ENCODE measurements around the gene TRA2A.
"Not testable (repeated sequence)": the region's sequence is repeated elsewhere in the genome, so short reads cannot be mapped to it uniquely, and the experiment has no call there.

TRA2A gene

DNA sequence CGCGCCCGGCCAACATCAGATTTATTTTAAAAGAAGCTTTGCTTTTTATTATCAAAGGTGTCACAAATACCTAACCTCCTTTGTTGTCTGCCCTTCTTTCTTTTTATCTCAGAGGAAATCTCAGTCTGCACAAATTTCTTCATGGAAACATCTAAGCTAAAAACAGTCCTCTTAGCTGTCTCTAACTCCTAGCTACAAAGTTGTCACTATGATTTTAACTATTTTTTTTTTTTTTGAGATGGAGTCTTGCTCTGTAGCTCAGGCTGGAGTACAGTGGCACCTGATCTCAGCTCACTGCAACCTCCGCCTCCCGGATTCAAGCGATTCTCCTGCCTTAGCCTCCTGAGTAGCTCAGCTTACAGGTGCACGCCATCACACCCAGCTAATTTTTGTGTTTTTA, 7.3 kb downstream of the TRA2A start:
- H3K4me3 ChIP-seq = no peak overlapping the region
- no peak for DNase-seq (ENCODE audit: low read depth, low spot score)
- no peak overlapping the region for H3K9ac ChIP-seq (ENCODE audit: insufficient read length)
- peaks cover 61% of the 10 kb centered on the region for H3K36me3 ChIP-seq (ENCODE audit: insufficient read depth, low read length)
- TF ChIP-seq EZH2 (IDR thresholded peaks at IDR 0.05) (no peak), POLR2AphosphoS5 (IDR thresholded peaks at IDR 0.05; ENCODE audit: borderline replicate concordance, low read depth, low read length) (no peak), FOXP2 (optimal IDR thresholded peaks at IDR 0.05; ENCODE audit: control extremely low read depth, extremely low read length, insufficient read depth) (no peak)
- no peaks in the 10 kb centered on the region for H3K9me3 ChIP-seq (ENCODE audit: low read depth, low read length)
- H3K27ac ChIP-seq = no peak overlapping the region

- Histone ChIP-seq H3K9me3 (ENCODE audit: low read depth, low read length) (no peaks in the 10 kb centered on the region), H3K4me3 (peak overlapping the region; percentile 26; the same call in 1 of the 2 replicates), H3K27ac (peak overlapping the region; percentile 39; the same call in 1 of the 2 replicates), H3K36me3 (ENCODE audit: insufficient read depth, low read length) (peaks cover 63% of the 10 kb centered on the region), H3K9ac (ENCODE audit: insufficient read length) (no peak overlapping the region)
- no peak for DNase-seq (ENCODE audit: low read depth, low spot score)
- TF ChIP-seq EZH2 (IDR thresholded peaks at IDR 0.05) (no peak), FOXP2 (optimal IDR thresholded peaks at IDR 0.05; ENCODE audit: control extremely low read depth, extremely low read length, insufficient read depth) (no peak), POLR2AphosphoS5 (IDR thresholded peaks at IDR 0.05; ENCODE audit: borderline replicate concordance, low read depth, low read length) (no peak)
Observed at GRCh38 chr7:23523486-23524075, 8.2 kb downstream of the TRA2A start.

DNA sequence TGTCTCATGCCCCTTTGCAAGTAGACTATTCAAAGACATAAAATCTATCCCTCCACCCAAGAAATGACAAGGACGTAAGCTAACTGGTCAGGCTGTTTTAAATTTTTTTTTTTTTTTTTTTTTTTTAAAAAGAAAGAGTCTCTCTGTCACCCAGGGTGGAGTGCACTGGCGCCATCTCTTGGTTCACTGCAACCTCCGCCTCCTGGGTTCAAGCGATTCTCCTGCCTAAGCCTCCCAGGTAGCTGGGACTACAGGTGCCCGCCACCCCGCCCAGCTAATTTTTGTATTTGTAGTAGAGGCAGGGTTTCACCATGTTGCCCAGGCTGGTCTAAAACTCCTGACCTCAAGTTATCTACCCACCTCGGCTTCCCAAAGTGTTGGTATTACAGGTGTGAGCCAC, 11.2 kb downstream of the TRA2A start:
- Histone ChIP-seq H3K9ac (ENCODE audit: insufficient read length) (no peak overlapping the region), H3K27ac (no peak overlapping the region), H3K9me3 (ENCODE audit: low read depth, low read length) (no peaks in the 10 kb centered on the region), H3K4me3 (no peak overlapping the region), H3K36me3 (ENCODE audit: insufficient read depth, low read length) (peaks cover 82% of the 10 kb centered on the region)
- DNase-seq (ENCODE audit: low read depth, low spot score) = no peak
- TF ChIP-seq POLR2AphosphoS5 (IDR thresholded peaks at IDR 0.05; ENCODE audit: borderline replicate concordance, low read depth, low read length) = no peak
- no peak for TF ChIP-seq FOXP2 (optimal IDR thresholded peaks at IDR 0.05; ENCODE audit: control extremely low read depth, extremely low read length, insufficient read depth)
- no peak for TF ChIP-seq EZH2 (IDR thresholded peaks at IDR 0.05)

GRCh38 chr7:23514755-23515154, 17.0 kb downstream of the TRA2A start:
- no peak overlapping the region for H3K4me3 ChIP-seq
- H3K9me3 ChIP-seq (ENCODE audit: low read depth, low read length) = no peaks in the 10 kb centered on the region
- no peak for DNase-seq (ENCODE audit: low read depth, low spot score)
- H3K9ac ChIP-seq (ENCODE audit: insufficient read length) = no peak overlapping the region
- peaks cover 94% of the 10 kb centered on the region for H3K36me3 ChIP-seq (ENCODE audit: insufficient read depth, low read length)
- no peak overlapping the region for H3K27ac ChIP-seq
- TF ChIP-seq EZH2 (IDR thresholded peaks at IDR 0.05) (no peak), FOXP2 (optimal IDR thresholded peaks at IDR 0.05; ENCODE audit: control extremely low read depth, extremely low read length, insufficient read depth) (no peak), POLR2AphosphoS5 (IDR thresholded peaks at IDR 0.05; ENCODE audit: borderline replicate concordance, low read depth, low read length) (no peak)

GRCh38 chr7:23513746-23514145, 18.0 kb downstream of the TRA2A start:
- peaks cover 94% of the 10 kb centered on the region for H3K36me3 ChIP-seq (ENCODE audit: insufficient read depth, low read length)
- not testable (repeated sequence) for H3K9ac ChIP-seq (ENCODE audit: insufficient read length); H3K27ac ChIP-seq; H3K9me3 ChIP-seq (ENCODE audit: low read depth, low read length); DNase-seq (ENCODE audit: low read depth, low spot score); H3K4me3 ChIP-seq

- no peak for DNase-seq (ENCODE audit: low read depth, low spot score)
- H3K4me3 ChIP-seq = no peak overlapping the region
- H3K9me3 ChIP-seq (ENCODE audit: low read depth, low read length) = no peaks in the 10 kb centered on the region
- no peaks in the 10 kb centered on the region for H3K36me3 ChIP-seq (ENCODE audit: insufficient read depth, low read length)
- 0 out of 2 replicates have a peak, but pooled peaks have one; percentile 7 for TF ChIP-seq POLR2AphosphoS5 (IDR thresholded peaks at IDR 0.05; ENCODE audit: borderline replicate concordance, low read depth, low read length)
- TF ChIP-seq FOXP2 (optimal IDR thresholded peaks at IDR 0.05; ENCODE audit: control extremely low read depth, extremely low read length, insufficient read depth) = no peak
- H3K9ac ChIP-seq (ENCODE audit: insufficient read length) = no peak overlapping the region
- 0 out of 2 replicates have a peak overlapping the region, but pooled peaks have one; percentile 36 for H3K27ac ChIP-seq
Observed at GRCh38 chr7:23494009-23494408, 37.8 kb downstream of the TRA2A start.

DNA sequence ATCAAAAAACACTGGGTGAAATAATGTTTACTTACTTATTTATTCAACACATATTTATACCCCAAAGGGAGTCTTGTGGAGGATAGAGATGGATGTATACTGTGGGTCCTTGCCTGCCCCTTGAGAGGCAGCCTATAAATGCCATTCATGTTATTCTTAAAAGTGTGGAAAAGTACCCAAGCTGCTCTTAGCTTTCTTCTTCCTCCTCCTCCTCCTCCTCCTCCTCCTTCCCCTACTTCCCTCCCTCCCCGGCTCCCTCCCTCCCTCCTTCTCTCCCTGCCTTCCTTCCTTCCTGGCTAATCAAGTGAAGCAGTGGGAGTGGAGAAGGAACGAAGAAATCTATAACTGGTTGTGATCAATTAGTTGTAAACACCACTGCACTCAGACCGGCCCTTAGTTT, 40.3 kb downstream of the TRA2A start:
- no peaks in the 10 kb centered on the region for H3K36me3 ChIP-seq (ENCODE audit: insufficient read depth, low read length)
- no peaks in the 10 kb centered on the region for H3K9me3 ChIP-seq (ENCODE audit: low read depth, low read length)
- no peak for TF ChIP-seq FOXP2 (optimal IDR thresholded peaks at IDR 0.05; ENCODE audit: control extremely low read depth, extremely low read length, insufficient read depth)
- no peak for TF ChIP-seq POLR2AphosphoS5 (IDR thresholded peaks at IDR 0.05; ENCODE audit: borderline replicate concordance, low read depth, low read length)
- no peak for TF ChIP-seq EZH2 (IDR thresholded peaks at IDR 0.05)
- no peak for DNase-seq (ENCODE audit: low read depth, low spot score)
- no peak overlapping the region; the same call in 1 of the 2 replicates for H3K4me3 ChIP-seq
- H3K9ac ChIP-seq (ENCODE audit: insufficient read length) = no peak overlapping the region
- peak overlapping the region; percentile 42; the same call in 1 of the 2 replicates for H3K27ac ChIP-seq

DNA sequence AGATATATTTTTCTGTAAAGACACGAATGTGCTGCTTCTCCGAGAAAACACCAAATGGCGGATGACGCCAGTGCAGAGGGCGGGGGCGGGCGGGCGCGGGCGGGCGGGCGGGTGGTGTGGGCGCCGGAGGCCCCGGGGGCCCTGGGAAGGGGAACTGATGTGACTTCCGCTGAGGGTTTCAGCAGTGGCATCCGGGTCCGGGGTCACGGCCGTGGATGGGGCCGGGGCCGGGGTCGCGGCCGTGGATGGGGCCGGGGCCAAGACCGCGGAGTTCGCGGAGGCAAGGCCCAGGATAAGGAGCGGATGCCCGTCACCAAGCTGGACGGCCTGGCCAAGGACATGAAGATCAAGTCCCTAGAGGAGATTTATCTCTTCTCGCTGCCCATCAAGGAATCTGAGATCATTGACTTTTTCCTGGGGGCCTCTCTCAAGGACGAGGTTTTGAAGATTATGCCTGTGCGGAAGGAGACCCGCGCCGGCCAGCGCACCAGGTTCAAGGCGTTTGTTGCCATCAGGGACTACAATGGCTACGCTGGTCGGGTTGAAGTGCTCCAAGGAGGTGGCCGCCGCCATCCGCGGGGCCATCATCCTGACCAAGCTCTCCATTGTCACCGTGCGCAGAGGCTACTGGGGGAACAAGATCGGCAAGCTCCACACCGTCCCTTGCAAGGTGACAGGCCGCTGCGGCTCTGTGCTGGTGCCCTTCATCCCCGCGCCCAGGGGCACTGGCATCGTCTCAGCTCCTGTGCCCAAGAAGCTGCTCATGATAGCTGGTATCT, 41.2 kb downstream of the TRA2A start:
- H3K9me3 ChIP-seq (ENCODE audit: low read depth, low read length) = no peaks in the 10 kb centered on the region
- H3K9ac ChIP-seq (ENCODE audit: insufficient read length) = peak overlapping the region; percentile 69
- peak overlapping the region; percentile 68; the same call in 1 of the 2 replicates for H3K27ac ChIP-seq
- no peaks in the 10 kb centered on the region for H3K36me3 ChIP-seq (ENCODE audit: insufficient read depth, low read length)
- TF ChIP-seq EZH2 (IDR thresholded peaks at IDR 0.05) (no peak), POLR2AphosphoS5 (IDR thresholded peaks at IDR 0.05; ENCODE audit: borderline replicate concordance, low read depth, low read length) (peak; percentile 40; the same call in 1 of the 2 replicates), FOXP2 (optimal IDR thresholded peaks at IDR 0.05; ENCODE audit: control extremely low read depth, extremely low read length, insufficient read depth) (no peak)
- no peak for DNase-seq (ENCODE audit: low read depth, low spot score)
- peak overlapping the region; percentile 67 for H3K4me3 ChIP-seq

DNA sequence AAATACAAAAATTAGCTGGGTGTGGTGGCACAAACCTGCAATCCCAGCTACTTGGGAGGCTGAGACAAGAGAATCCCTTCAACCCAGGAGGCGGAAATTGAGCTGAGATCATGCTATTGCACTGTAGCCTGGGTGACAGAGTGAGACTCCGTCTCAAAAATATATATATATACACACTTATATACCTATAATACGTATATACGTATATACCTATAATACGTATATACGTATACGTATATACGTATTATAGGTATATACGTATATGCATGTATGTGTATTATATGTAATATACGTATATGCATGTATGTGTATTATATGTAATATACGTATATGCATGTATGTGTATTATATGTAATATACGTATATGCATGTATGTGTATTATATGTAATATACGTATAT, 43.1 kb downstream of the TRA2A start:
- not testable (repeated sequence) for H3K4me3 ChIP-seq; H3K9me3 ChIP-seq (ENCODE audit: low read depth, low read length); H3K36me3 ChIP-seq (ENCODE audit: insufficient read depth, low read length); H3K27ac ChIP-seq; H3K9ac ChIP-seq (ENCODE audit: insufficient read length); DNase-seq (ENCODE audit: low read depth, low spot score)
